Pancreas (tissue), 10 donors: ENCODE data around the gene C19orf85. TPM values are rescaled to one million over a fixed set of nuclear protein-coding genes. Genes with fewer than 3 reads are reported as not detected.
A peak's percentile ranks its signal among the peaks of the same experiment; 100 is the strongest.

Experiments used
- ATAC-seq, 4 donors: fragments of 200-7000 bp; cut with Tn5 transposase; one replicate each; pipeline versions ENCODE4 v1.8.0 to v1.9.1; 2020; ENCODE audit warnings: mild to moderate bottlenecking in 4 of 4, moderate library complexity in 4 of 4
- DNase-seq, 6 donors: peaks; one replicate each; pipeline ENCODE4 v3.0.0-alpha.2; 2020
- FAIRE-seq: peaks from 2 replicates; lab custom pipeline; 2012; peaks lifted over from hg19 to GRCh38; lab: Jason Lieb, UNC
- H3K27ac ChIP-seq, 4 donors: fragments of 200-600 bp; sonication (generic); 1 replicate in 3 of 4; 2 replicates in 1 of 4; pipeline versions ENCODE4 v1.5.0 to v1.8.0; 2020
- H3K27me3 ChIP-seq, 4 donors: fragments of 200-600 bp; one replicate each; pipeline ENCODE4 v1.8.0; 2021
- H3K36me3 ChIP-seq, 3 donors: fragments of 200-600 bp; sonication (generic) in 1 of 3; one replicate each; pipeline versions ENCODE4 v1.5.0 to v1.8.0; 2020 to 2021
- H3K4me1 ChIP-seq, 3 donors: fragments of 200-600 bp; one replicate each; pipeline ENCODE4 v1.8.0; 2021
- H3K4me3 ChIP-seq, 4 donors: fragments of 200-600 bp; sonication (generic) in 2 of 4; one replicate each; pipeline versions ENCODE4 v1.5.0 to v1.8.0; 2020 to 2021
- H3K9me3 ChIP-seq, 4 donors: fragments of 200-600 bp; one replicate each; pipeline ENCODE4 v1.8.0; 2021
- CTCF ChIP-seq, 4 donors: fragments of 200-600 bp; sonication (generic) in 3 of 4; IDR thresholded peaks; one replicate each; pipeline versions ENCODE4 v1.5.0 to v1.8.0; 2021; ENCODE audit warnings: antibody characterized with exemption in 4 of 4
- WGBS, 2 donors: extraction: QIAGEN DNeasy Blood & Tissue Kit; methylation state at CpG; one replicate each; pipeline ENCODE4 v1.1.7; 2013; 5-methylcytosine and 5-hydroxymethylcytosine counted together
- intact Hi-C, 3 donors: fragments of 100-400 bp; cut with DNase I; formaldehyde crosslinking; loops; one replicate each; pipeline versions ENCODE4 v1.11.1 to v1.14.2; 2022
- polyA plus RNA-seq, 2 donors: library from polyadenylated mRNA; stranded (reverse); fragments of 200-250 nt; gene quantifications; one replicate each; pipeline ENCODE4 v1.2.3, GENCODE V29; 2013
- total RNA-seq, 6 donors: library from RNA; stranded (reverse); fragmentation: NEBNext Ultra II Directional in 4 of 6; extraction: Animal tissue kit (Norgen Biotek cat#: 25700) in 4 of 6; gene quantifications; one replicate each; pipeline versions ENCODE4 v1.2.1 to v1.2.4, GENCODE V29; 2021 to 2023
- donor health status: healthy with polysubstance abuse.
- donor health status: DM: no; HTN: no; CAD: no; lungs with moderate emphysema.
- donor health status: DM: no; HTN: no; CAD: no.
- donor health status: control.
- donor health status: control.
- donor health status: Bipolar disorder and iron deficiency.
- donor health status: DM: yes; HTN: yes; CAD: no.
- donor health status: DM: no; HTN: no; CAD: no.
- donor health status: DM: no; HTN: no; CAD: no.
- donor health status: DM: yes; HTN: yes; CAD: no.

Gene C19orf85
- total and polyA plus RNA-seq, 8 donors, result not detected

- FAIRE-seq, result no peak
- Histone ChIP-seq H3K4me1 (peaks cover 9 to 14% (median 11%) of the 10 kb centered on the region in 3 donors), H3K27me3 (no peaks in the 10 kb centered on the region), H3K27ac (no peak overlapping the region), H3K36me3 (peaks cover 0 to 6% (median 0%) of the 10 kb centered on the region in 3 donors), H3K4me3 (peak overlapping the region in 1 of 4 donors; percentile 66), H3K9me3 (no peaks in the 10 kb centered on the region)
- WGBS, 2 donors, result 79 to 81% methylated on average over 44 to 46 of the region's 46 CpGs
- DNase-seq, result peak in 3 of 6 donors; percentile 39 to 77 (median 58)
- intact Hi-C loops, result no loop called here
- ATAC-seq, result no peak
- no peak for TF ChIP-seq CTCF (IDR thresholded peaks at IDR 0.05)
These were observed 19.4 kb upstream of the C19orf85 start for GRCh38 chr19:55483706-55484592.

GRCh38 chr19:55482967-55483705 is 18.6 kb upstream of the C19orf85 start:
- ATAC-seq (no peak), DNase-seq (peak in 3 of 6 donors; percentile 44 to 78 (median 52)), FAIRE-seq (no peak)
- WGBS, 2 donors, result 91 to 93% methylated on average over 42 to 47 of the region's 47 CpGs
- no peak for TF ChIP-seq CTCF (IDR thresholded peaks at IDR 0.05)
- Histone ChIP-seq H3K27ac (no peak overlapping the region), H3K4me3 (no peak overlapping the region), H3K9me3 (no peaks in the 10 kb centered on the region), H3K36me3 (peaks cover 0 to 6% (median 0%) of the 10 kb centered on the region in 3 donors), H3K4me1 (peaks cover 13 to 19% (median 18%) of the 10 kb centered on the region in 3 donors), H3K27me3 (no peaks in the 10 kb centered on the region)
- intact Hi-C loops, result no loop called here

- DNase-seq, result peak in 3 of 6 donors; percentile 45 to 68 (median 55)
- WGBS, 2 donors, result 93% methylated on average over 70 to 83 of the region's 83 CpGs
- peaks cover 18 to 26% (median 21%) of the 10 kb centered on the region in 3 donors for H3K4me1 ChIP-seq
These were observed 17.8 kb upstream of the C19orf85 start for GRCh38 chr19:55482156-55482961.

DNA sequence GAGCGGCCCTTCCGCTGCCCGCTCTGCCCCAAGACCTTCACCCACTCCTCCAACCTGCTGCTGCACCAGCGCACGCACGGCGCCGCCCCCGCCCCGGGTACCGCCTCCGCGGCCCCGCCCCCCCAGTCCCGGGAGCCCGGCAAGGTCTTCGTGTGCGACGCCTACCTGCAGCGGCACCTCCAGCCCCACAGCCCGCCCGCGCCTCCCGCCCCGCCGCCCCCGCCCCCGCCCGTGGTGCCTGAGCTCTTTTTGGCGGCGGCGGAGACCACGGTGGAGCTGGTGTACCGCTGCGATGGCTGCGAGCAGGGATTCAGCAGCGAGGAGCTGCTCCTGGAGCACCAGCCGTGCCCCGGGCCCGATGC is 17.2 kb upstream of the C19orf85 start:
- H3K36me3 ChIP-seq, result peaks cover 0 to 6% (median 0%) of the 10 kb centered on the region in 3 donors
- no peaks in the 10 kb centered on the region for H3K27me3 ChIP-seq
- ATAC-seq, result no peak
- TF ChIP-seq CTCF (IDR thresholded peaks at IDR 0.05), result no peak
- intact Hi-C loops, result no loop called here
- H3K9me3 ChIP-seq, result no peaks in the 10 kb centered on the region
- no peak overlapping the region for H3K4me3 ChIP-seq
- no peak overlapping the region for H3K27ac ChIP-seq
- FAIRE-seq, result no peak
- H3K4me1 ChIP-seq, result peaks cover 18 to 26% (median 23%) of the 10 kb centered on the region in 3 donors
- WGBS, 2 donors, result 74 to 82% methylated on average over 31 to 40 of the region's 40 CpGs
- peak in 1 of 6 donors; percentile 19 for DNase-seq

More at GRCh38 chr19:55482156-55482961, 17.8 kb upstream of the C19orf85 start:
- Histone ChIP-seq H3K9me3 (no peaks in the 10 kb centered on the region), H3K27me3 (no peaks in the 10 kb centered on the region), H3K4me3 (no peak overlapping the region), H3K36me3 (peaks cover 0 to 6% (median 0%) of the 10 kb centered on the region in 3 donors), H3K27ac (no peak overlapping the region)
- TF ChIP-seq CTCF (IDR thresholded peaks at IDR 0.05), result no peak
- ATAC-seq, result no peak
- intact Hi-C loops, result no loop called here
- FAIRE-seq, result no peak
